GM19035 (cell line): ENCODE measurements around the gene CAVIN3.

Experiments used
- ATAC-seq: cut with Tn5 transposase; IDR thresholded peaks from one replicate; pipeline ENCODE4 v1.9.1; 2021; ENCODE audit not compliant: unreplicated experiment

The CAVIN3 gene

GRCh38 chr11:6271598-6271997 lies 48.7 kb downstream of the CAVIN3 start:
- no peak for ATAC-seq

DNA sequence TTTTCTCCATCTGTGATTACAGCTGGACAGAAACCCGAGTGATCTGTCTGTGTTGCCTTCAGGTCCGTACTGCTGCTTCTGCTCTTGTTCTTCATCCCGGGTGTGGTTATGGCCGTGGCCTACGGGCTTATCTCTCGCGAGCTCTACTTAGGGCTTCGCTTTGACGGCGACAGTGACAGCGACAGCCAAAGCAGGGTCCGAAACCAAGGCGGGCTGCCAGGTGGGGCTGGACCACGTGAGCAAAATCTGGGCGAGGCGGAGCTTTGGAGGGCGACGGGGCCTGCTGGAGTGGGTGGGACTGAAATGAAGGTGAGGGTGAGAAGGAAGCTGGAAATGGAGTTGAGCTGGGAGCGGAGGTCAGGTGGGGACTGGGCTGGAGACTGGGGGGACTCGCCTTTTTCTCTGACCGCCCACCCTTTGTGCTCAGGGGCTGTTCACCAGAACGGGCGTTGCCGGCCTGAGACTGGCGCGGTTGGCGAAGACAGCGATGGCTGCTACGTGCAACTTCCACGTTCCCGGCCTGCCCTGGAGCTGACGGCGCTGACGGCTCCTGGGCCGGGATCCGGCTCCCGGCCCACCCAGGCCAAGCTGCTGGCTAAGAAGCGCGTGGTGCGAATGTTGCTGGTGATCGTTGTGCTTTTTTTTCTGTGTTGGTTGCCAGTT lies 49.6 kb downstream of the CAVIN3 start:
- ATAC-seq = no peak

DNA sequence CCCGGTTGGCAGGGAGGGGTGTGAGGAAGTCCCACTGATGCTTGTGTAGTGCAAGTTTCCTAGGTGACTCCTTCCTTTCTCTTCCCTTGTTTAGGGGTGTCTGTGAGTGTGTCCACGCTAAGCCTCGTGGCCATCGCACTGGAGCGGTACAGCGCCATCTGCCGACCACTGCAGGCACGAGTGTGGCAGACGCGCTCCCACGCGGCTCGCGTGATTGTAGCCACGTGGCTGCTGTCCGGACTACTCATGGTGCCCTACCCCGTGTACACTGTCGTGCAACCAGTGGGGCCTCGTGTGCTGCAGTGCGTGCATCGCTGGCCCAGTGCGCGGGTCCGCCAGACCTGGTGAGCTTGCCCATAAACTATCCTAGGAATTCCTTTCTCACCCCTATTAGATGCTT lies 50.3 kb downstream of the CAVIN3 start:
- no peak for ATAC-seq
